HG02981 (cell line): ENCODE data around the gene GRIP1.

Experiments used
- ATAC-seq: cut with Tn5 transposase; IDR thresholded peaks from one replicate; pipeline ENCODE4 v1.9.1; 2021; ENCODE audit warnings: mild to moderate bottlenecking, moderate library complexity; ENCODE audit not compliant: unreplicated experiment

Gene GRIP1

GRCh38 chr12:66398931-66399910 lies 279.7 kb downstream of the GRIP1 start:
- no peak for ATAC-seq

GRCh38 chr12:66397574-66398290 lies 281.1 kb downstream of the GRIP1 start:
- no peak for ATAC-seq

DNA sequence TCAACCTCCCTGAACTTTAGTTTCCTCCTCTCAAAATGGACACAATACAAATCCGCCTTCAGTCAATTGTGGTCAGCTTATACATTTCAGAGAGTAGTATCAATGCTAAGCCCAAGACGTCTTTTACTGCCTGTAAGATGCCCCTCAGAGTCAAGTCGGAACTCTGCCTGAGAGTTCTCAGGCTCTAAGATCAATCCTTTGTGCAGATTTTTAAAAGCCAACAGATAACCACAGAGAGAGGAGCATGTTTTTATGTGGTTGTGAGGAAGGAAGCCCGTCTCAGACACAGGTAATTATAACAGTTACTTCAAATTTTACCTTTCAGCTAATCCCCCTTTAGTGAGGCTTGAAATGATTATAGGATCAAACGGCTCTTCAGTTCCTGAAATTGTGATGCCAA lies 285.0 kb downstream of the GRIP1 start:
- no peak for ATAC-seq

DNA sequence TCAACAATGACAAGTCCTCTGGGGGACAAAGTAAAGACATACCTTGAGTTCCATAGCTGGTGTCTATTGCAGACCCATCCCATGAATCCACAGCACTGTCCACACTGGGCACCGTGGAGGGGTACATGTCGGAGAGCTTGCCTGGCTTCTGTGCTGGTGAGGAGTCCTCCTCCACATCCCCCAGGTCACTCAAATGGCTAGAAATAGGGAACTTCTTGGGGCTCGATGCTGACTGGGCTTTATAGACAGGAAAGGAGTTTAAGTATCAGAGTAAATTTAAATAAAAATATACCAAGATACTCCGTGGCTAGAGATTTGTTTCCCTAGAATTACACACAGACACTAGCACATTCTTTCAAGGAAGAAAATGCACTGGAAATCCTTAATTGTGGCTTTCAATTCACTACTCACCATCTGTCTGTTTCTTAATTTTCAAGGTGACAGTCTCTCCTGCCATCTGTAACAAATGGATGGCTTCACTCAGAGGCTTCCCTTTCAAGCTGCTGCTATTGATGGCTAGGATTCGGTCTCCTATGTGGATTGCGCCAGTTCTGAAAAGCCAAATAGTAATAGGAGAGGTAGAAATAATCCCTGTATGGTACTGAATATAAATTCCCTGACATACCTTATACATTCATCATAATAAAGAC lies 286.5 kb downstream of the GRIP1 start:
- no peak for ATAC-seq

DNA sequence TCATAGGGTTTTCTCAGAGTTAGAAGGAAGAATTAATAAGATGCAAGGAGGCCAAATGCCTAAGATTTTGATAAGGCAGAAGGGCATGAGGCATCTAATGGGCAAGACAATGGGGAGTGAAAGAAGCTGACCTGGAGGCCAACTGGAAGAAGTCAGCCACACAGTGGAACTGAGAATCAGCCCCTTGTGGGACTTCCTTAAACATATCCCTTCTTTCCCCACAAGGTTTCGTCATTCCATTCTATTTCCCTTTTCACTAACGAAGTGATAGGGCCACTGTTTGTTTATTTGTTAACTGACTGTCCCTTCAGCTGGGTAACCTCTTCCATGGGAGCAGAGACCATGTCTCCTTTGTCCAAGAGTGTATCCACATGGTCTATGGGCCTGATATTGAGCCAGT lies 290.4 kb downstream of the GRIP1 start:
- no peak for ATAC-seq

- ATAC-seq, result no peak
These were observed 291.8 kb downstream of the GRIP1 start for GRCh38 chr12:66387117-66387516.

DNA sequence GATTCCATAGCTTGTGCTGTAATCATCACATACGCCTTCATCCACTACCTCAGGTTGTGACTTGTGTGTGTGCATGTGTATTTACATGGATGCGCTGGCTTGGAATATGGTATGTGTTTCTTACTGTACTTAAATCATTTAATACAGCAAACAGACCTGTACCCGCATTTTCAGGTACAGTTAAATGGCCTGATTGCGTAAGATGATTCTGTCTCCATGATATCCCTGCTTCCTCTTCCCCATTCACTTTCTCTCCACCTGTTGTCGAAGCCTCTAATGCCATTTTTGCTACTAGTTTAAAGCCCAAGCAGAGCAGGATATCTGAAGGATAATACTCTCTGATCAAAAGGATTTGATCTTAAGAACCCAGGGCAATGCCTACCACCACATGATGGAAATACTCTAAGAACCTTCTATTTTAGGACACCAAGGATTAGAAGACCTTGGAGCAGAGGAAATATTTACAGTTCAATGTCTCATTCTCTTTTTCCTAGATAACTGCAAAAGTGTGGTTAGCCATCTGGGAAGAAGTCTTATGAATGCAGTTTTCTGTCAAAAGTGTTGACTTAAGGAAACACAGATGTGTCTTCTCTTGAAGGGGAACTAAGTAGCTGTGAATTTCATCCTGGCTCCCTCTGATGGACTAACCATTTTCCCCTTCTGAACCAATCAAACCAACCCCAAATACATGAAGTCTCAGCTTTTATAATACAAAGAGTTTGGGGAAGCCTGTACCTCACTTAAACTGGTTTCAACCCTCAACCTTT lies 297.9 kb downstream of the GRIP1 start:
- no peak for ATAC-seq

DNA sequence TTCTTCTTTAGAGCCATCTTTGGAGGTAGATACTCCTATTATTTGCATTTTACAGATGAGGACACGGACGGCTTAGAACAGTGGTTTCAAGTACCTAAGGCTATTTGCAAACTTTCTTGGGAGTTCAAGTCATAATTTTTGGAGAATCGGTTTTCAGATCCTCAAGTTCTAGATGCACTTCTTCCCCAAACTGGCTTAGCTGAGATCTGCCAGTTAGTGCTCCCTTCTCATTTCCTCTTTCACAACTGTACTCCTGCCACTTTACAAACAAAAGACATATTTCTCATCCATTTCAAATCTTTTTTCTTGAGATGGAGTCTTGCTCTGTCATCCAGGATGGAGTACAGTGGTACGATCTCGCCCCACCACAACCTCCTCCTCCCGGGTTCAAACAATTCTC lies 299.3 kb downstream of the GRIP1 start:
- no peak for ATAC-seq

- no peak for ATAC-seq
These were observed 303.3 kb downstream of the GRIP1 start for GRCh38 chr12:66375560-66375959.

GRCh38 chr12:66371982-66372381 lies 306.9 kb downstream of the GRIP1 start:
- no peak for ATAC-seq

- ATAC-seq, result no peak
These were observed 311.7 kb downstream of the GRIP1 start for GRCh38 chr12:66367015-66367667.

DNA sequence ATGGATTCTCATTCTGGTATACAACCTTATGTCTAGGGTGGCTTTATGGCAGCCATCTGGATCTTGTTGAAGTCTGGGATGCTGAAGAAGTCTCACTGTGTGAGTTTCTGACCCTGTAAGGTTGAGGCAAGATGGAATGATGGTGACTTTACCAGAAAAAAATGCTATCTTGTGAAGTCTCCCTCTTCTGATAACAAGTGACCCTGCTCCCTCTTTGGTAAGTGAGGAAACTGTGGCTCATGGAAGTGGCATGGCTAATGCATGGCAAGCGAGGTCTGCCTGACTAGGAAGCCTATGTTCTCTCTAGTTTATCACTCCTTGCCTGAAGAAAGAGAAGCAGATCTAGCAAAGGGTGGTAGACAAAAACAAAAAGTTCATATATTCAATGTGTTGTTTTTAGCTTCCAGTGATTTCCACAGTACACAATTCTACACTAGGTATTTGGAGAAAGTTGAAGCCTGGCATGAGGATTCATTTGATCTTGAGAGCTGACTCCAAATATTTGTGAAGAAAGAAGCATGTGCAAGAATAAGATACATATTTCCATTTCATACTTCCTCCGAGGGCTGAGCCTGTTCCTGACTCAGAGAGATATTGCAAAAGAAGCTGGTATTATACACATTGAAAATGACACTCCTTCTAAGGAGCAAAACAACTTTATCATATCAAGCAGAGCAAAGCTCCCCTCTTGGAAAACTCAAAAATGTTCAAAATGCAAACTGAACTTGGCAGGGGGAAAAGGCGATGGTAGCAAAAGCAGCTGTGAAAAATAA lies 313.0 kb downstream of the GRIP1 start:
- ATAC-seq, result no peak

DNA sequence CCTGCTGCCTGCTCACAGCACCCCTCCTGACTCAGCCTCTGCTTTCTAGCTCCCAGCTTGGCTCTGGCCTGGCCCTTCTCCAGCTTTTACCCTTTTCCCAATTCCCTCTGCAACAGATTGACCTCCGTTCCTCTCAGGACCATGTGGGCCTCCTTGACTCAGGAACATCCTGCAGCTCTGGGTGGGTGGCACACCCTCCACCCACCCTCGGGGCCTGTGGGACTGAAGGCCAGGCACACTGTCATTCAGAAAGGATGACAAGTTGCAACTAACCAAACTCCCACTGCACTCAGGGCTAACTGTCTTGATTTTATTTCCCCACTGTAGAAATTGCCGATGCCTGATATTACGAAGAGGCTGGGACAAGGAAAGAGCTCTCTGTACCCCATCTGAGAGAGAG lies 317.2 kb downstream of the GRIP1 start:
- no peak for ATAC-seq

DNA sequence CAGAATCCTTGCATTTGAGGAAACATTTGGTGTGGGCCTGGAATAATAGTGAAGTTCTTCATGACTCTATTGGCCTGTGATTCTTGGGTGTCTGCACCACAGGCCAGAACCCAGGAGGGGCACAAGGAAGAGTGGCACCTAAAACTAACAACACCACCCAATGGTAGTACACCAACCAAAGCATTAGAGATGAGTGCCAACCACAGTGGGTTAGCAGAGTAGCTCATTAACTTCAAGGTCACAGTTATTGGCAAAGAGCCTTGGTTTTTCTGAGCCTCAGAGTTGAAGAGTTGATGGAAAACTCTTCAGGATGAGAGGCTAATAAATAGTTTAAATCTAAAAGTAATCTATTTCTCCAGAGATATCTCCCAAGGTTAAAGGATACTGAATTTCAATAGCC lies 319.6 kb downstream of the GRIP1 start:
- ATAC-seq, result no peak

- no peak for ATAC-seq
These were observed 324.6 kb downstream of the GRIP1 start for GRCh38 chr12:66354291-66354690.

GRCh38 chr12:66352899-66353298 lies 326.0 kb downstream of the GRIP1 start:
- no peak for ATAC-seq

- no peak for ATAC-seq
These were observed 326.7 kb downstream of the GRIP1 start for GRCh38 chr12:66352197-66352596.

DNA sequence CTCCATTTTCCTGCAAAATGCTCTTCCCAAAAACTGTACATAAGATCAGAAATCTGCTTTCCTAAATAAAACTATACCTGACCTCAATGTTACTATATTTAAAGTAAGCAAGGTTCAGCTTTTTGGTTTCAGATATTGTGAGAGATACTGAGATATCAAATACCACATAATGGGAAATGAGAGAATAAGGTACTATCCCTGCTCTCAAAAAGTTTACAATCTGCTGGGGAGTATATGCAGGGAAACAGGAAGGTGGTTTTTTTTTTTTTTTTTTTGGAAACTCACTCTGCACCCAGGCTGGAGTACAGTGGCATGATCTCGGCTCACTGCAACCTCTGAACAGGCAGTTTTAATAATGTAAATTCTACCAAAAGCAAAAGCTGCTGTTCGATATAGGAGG lies 327.6 kb downstream of the GRIP1 start:
- ATAC-seq, result no peak

- no peak for ATAC-seq
These were observed 332.9 kb downstream of the GRIP1 start for GRCh38 chr12:66345956-66346355.

GRCh38 chr12:66345212-66345611 lies 333.7 kb downstream of the GRIP1 start:
- ATAC-seq, result no peak
